ENCODE measurements around the gene TWIST2. TPM values are rescaled to one million over a fixed set of nuclear protein-coding genes. Genes with fewer than 3 reads are reported as not detected.

TWIST2 gene
- total RNA-seq, 2 experiments from 2014 or later: not detected

- H3K4me3 Mint-ChIP-seq: no peak overlapping the region
- TF ChIP-seq CTCF (IDR thresholded peaks at IDR 0.05): no peak
- H3K36me3 Mint-ChIP-seq (ENCODE audit: low read depth): no peaks in the 10 kb centered on the region
- H3K27me3 Mint-ChIP-seq: peaks cover 13% of the 10 kb centered on the region
- DNase-seq (no peak), ATAC-seq (no peak)
- no peaks in the 10 kb centered on the region for H3K4me1 Mint-ChIP-seq (ENCODE audit: low read depth)
- intact Hi-C loops (cut with micrococcal nuclease): no loop called here
- no peak overlapping the region for H3K27ac Mint-ChIP-seq
- POLR2A ChIA-PET: no interaction called here
- H3K9me3 Mint-ChIP-seq: peaks cover 2% of the 10 kb centered on the region
- CTCF ChIA-PET: no interaction called here
Measured at GRCh38 chr2:238810321-238810720, 37.6 kb upstream of the TWIST2 start.

- H3K36me3 Mint-ChIP-seq (ENCODE audit: low read depth): no peaks in the 10 kb centered on the region
- intact Hi-C loops (cut with micrococcal nuclease): no loop called here
- no peak for ATAC-seq
Measured at GRCh38 chr2:238811293-238811692, 36.6 kb upstream of the TWIST2 start.

GRCh38 chr2:238811759-238812158 lies 36.1 kb upstream of the TWIST2 start:
- ATAC-seq (no peak), DNase-seq (no peak)
- Mint-ChIP-seq H3K9me3 (peaks cover 2% of the 10 kb centered on the region), H3K27ac (no peak overlapping the region), H3K36me3 (ENCODE audit: low read depth) (no peaks in the 10 kb centered on the region), H3K4me3 (no peak overlapping the region), H3K27me3 (peaks cover 16% of the 10 kb centered on the region), H3K4me1 (ENCODE audit: low read depth) (no peaks in the 10 kb centered on the region)
- POLR2A ChIA-PET: no interaction called here
- CTCF ChIA-PET: no interaction called here
- intact Hi-C loops (cut with micrococcal nuclease): no loop called here
- TF ChIP-seq CTCF (IDR thresholded peaks at IDR 0.05): no peak

More at GRCh38 chr2:238811293-238811692, 36.6 kb upstream of the TWIST2 start:
- ChIA-PET CTCF (no interaction called here), POLR2A (no interaction called here)
- DNase-seq: no peak
- Mint-ChIP-seq H3K9me3 (peaks cover 2% of the 10 kb centered on the region), H3K27me3 (peaks cover 16% of the 10 kb centered on the region), H3K4me1 (ENCODE audit: low read depth) (no peaks in the 10 kb centered on the region), H3K27ac (no peak overlapping the region), H3K4me3 (no peak overlapping the region)
- no peak for TF ChIP-seq CTCF (IDR thresholded peaks at IDR 0.05)

GRCh38 chr2:238813109-238813508 lies 34.8 kb upstream of the TWIST2 start:
- intact Hi-C loops (cut with micrococcal nuclease): no loop called here
- no peak overlapping the region for H3K4me3 Mint-ChIP-seq
- no peaks in the 10 kb centered on the region for H3K4me1 Mint-ChIP-seq (ENCODE audit: low read depth)
- no peak for TF ChIP-seq CTCF (IDR thresholded peaks at IDR 0.05)
- DNase-seq (no peak), ATAC-seq (no peak)
- POLR2A ChIA-PET: no interaction called here
- no peak overlapping the region for H3K27ac Mint-ChIP-seq
- CTCF ChIA-PET: no interaction called here
- peaks cover 2% of the 10 kb centered on the region for H3K9me3 Mint-ChIP-seq
- no peaks in the 10 kb centered on the region for H3K36me3 Mint-ChIP-seq (ENCODE audit: low read depth)
- peaks cover 26% of the 10 kb centered on the region for H3K27me3 Mint-ChIP-seq

- H3K27me3 Mint-ChIP-seq: peaks cover 41% of the 10 kb centered on the region
- no peak for ATAC-seq
- H3K36me3 Mint-ChIP-seq (ENCODE audit: low read depth): no peaks in the 10 kb centered on the region
- no peaks in the 10 kb centered on the region for H3K4me1 Mint-ChIP-seq (ENCODE audit: low read depth)
- H3K9me3 Mint-ChIP-seq: no peaks in the 10 kb centered on the region
- POLR2A ChIA-PET: no interaction called here
- TF ChIP-seq CTCF (IDR thresholded peaks at IDR 0.05): no peak
- intact Hi-C loops (cut with micrococcal nuclease): no loop called here
- CTCF ChIA-PET: no interaction called here
- H3K4me3 Mint-ChIP-seq: no peak overlapping the region
- DNase-seq: no peak
- no peak overlapping the region for H3K27ac Mint-ChIP-seq
Measured at GRCh38 chr2:238814815-238815214, 33.1 kb upstream of the TWIST2 start.

Measured in activated CD8-positive, alpha-beta T cell treated with anti-CD3 and anti-CD28 coated beads for 36 hours (primary cell).